ENCODE measurements around the gene SULF2.
"Not testable (repeated sequence)": the region's sequence is repeated elsewhere in the genome, so short reads cannot be mapped to it uniquely, and the experiment has no call there.

Gene SULF2

GRCh38 chr20:47804224-47804825 lies 19.0 kb upstream of the SULF2 start:
- DNase-seq = not testable (repeated sequence)

GRCh38 chr20:47802975-47803374 lies 17.7 kb upstream of the SULF2 start:
- DNase-seq = no peak

- DNase-seq = no peak
Observed at GRCh38 chr20:47802226-47802920, 17.1 kb upstream of the SULF2 start.

- DNase-seq = no peak
Observed at GRCh38 chr20:47801759-47802158, 16.5 kb upstream of the SULF2 start.

DNA sequence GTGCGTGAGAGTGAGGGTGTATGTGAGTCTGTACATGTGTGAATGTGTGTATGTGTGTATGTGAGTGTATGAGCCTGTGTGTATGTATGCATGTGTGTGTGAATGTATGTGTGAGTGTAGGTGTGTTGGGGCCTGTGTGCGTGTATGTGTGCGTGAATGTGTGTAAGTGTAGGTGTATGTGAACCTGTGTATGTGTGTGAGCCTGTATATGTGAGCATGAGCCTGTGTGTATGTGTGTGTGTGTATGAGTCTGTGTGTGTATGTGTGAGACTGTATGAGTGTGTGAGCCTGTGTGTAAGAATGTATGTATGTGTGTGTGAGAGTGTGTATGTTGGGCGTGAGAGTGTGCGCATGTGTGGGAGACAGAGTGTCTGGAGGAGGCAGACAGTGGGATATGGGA lies 15.8 kb upstream of the SULF2 start:
- no peak for DNase-seq

DNA sequence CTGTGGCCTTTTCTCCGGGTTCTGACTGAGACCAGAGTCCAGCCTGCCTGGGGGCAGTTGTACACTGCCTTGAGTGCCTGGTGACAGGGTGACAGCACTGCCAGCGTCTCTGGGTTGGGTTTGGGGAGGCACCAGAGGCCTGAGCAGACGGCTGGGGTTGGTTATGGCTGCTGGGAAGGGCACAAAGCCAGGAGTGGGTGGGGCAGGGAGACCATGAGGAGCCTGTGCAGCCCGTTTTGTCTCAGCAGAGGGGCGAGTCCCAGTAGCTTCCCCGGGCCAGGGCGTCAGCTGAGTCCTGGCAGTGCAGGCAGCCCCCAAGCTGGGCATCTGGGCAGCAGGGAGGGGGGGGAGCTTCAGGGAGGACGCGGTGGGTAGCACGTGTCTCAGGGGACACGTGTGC lies 15.3 kb upstream of the SULF2 start:
- no peak for DNase-seq

DNA sequence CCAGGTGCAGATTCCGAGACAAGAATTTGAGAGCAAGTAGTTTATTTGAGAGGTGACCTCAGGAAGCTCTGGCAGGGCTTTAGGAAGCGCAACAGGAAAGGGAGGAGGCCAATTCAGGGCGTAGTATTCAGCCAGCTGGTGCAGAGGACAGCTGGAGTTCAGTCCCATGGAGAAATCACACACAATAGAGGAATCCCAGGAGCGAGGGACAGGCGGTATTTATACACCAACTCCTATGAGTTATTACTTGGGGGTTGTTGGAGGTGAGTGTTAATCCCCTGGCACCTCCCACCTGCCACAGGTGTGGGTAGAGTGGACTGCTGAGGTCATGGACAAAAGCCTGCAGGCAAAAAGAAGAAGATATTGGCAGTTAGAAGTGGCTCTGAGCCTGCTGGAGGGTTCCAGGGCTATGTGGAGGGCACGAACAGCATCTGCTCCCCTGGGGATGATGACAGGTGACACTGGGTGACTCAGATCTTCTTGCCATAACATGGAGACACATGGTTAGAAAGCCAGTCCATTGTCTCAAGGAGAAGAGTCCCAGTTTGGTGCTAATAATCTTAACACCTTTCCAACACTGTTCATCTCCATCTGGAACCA lies 13.9 kb upstream of the SULF2 start:
- DNase-seq = no peak

DNA sequence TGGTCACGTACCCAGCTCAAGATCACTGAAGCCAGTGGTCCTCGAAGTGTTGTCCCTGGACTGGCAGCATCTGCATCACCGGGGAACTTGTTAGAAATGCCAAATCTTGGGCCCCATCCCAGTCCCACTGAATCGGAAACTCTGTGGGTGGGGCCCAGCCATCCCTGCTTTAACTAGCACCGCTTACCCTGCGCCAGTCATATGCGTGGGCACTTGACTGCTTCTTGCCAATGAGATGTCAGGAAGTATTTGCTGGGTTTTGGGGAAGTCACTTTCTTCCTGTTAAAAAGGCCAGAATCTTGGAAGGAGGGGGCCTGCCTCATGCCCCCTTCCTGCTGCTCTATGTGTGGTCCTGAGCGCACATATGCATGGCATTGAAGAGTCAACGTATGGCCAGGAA lies 11.7 kb upstream of the SULF2 start:
- no peak for DNase-seq

DNA sequence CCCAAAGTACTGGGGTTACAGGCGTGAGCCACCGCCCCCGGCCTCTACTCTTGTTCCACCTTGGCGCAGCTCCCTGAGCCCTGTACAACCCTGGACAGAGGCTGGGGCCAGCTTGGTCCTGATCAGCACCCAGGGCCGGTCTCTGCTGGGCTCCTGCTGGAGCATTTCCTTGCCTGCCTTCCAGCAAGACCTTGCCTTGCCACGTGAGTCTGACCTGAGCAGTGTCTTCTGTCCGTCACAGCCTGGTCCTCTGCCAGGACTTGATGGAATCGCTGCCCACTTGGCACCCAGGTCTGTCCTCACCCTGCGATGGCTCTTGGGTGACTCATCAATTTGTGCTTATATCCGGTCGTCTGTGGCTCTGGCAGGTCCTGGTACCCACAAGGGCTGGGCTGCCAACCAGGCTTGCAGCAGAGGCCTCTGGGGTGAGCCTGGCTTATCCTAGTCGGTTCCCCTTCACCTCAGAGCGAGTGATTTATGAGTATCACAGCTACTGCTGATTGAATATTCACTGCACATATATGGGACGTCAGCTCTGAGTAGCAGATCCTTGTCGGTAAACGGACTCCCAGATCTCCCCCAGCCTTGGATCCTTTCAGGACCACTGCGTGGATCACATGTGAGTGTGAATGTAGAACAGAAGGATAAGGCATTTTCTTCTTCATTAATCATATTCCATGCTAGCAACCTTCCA lies 10.1 kb upstream of the SULF2 start:
- no peak for DNase-seq

- not testable (repeated sequence) for DNase-seq
Observed at GRCh38 chr20:47794264-47794663, 9.0 kb upstream of the SULF2 start.

DNA sequence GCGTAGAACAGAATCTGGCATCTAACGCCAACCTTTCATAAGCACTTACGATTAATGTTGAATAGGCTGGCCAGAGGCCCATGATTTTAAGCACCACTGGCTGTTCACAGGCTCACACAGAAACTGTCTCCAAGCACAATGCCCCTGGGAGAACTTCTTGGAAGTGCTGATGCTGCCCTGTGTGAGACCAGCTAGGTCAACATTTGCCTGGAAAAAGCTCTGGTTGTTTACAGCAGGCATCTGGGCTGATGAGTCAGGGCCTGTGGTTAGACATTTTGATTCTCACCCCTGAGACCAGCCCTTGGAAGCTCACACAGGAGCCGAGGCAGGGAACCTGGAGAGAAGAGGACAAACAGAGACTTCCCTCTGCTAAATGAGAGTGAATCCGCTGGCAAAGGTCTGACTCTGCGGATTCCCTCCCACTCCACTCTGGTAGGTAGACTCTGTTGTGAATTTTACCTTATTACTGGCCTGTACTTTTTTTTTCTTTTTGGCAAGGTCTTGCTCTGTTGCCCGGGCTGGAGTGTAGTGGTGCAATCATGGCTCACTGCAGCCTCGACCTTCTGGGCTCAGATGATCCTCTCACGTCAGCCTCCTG lies 6.8 kb upstream of the SULF2 start:
- DNase-seq = no peak

DNA sequence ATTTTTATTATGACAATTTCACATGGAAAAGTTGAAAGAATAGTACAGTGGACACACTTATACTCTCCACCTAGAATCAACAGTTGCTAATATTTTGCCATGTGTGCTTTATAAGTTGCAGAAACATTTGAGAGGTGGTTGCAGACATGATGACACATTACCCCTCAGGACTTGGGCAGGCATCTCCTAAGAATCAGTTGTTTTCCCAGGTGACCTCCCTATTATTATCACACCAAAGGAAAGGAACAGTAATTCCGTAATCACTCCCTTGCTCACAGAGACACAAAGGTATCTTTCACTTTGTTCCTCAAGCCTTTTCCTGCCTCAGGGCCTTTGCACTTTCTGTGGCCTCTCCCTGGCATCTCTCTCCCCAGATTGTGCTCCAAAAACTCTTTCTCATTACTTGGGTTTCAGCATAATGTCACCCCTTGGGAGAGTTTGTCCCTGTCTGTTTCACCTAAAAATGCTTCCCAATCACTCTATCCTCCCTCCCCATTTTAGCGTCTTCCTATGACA lies 5.9 kb upstream of the SULF2 start:
- DNase-seq = no peak

GRCh38 chr20:47790580-47790965 lies 5.3 kb upstream of the SULF2 start:
- DNase-seq = no peak

DNA sequence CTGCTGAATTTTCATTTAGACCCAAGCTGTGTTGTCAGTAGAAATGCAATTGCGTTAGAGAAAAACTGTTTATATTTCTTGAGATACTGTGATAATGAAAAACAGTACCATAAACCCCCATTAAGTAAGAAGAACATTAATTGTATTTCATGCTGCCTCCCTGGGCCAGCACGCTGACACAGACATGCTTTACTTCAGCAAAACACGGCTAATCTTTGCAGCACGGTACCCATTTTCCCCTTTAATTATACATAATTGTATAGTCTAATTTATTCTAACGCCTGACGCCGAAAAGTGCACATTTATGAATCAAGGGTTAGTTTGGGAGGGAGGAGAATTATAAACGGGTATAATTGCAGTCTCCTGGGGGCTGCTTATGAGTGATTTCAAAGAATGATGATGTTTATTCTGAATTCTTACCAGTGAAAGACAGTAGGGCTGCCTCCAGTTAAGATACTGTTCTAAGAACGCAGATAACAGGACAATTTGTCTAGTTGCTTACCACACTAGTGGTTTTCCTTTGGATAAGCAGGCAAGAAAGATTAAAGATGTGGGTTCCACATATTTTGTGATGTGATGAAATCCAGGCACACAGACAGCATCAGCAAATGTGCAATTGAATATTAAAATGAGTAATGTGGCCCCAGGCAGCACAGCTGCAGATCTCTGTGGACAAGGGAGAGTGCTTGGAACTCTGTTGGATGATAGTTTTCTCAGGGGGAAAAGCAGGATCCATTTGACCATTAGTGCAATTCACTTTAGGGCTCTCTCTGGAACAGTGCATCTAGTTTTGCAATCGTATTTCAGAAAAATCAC lies 4.7 kb upstream of the SULF2 start:
- no peak for DNase-seq

DNA sequence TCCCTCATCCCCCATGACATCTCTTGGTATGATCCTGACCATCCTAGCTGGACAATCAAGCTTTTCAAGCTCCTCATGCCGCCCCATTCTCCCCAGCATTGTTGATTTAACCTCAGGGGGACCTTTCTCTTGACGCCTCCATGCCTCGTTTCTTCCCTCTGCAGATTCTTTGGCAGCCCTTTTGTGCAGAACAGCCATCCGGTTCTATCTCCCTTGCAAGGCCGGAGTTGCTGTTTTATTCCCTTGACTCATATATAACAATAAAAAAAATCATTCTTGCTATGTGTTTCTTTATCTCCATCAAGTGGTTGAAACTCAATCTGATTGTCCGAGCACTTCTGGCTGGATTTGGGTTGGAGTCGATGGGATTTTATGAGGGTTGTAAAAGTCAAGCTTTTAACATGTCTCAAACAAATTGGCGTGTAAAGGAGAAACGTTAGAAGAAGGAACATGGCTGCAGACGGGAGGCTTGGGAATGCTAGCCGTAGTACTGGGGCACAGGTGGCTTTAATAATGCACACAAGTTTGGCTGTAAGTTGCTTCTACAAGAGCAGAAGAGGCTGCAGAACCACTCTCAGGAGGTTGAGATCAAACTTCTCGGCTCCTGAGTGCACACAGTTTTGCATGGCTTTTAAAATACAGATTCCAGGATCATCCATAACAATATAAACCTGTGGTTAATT lies 3.9 kb upstream of the SULF2 start:
- DNase-seq = no peak

GRCh38 chr20:47788741-47789080 lies 3.4 kb upstream of the SULF2 start:
- DNase-seq = no peak

DNA sequence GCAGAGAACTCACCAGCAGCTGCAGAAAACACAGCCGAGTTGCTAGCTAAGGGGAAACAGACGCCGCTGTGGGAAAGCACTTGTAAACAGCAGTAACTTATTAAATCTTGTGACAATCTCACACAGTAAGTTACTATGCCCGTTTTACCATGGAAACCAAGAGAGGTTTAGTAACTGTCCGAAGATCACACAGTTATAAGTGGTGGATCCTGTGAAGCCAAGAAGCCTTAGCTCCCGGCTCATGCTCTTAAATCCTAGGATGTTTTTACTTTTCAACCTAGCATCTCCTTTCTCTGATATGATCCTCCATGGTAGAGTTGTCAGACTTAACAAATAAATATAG lies 1.5 kb upstream of the SULF2 start:
- DNase-seq = no peak

DNA sequence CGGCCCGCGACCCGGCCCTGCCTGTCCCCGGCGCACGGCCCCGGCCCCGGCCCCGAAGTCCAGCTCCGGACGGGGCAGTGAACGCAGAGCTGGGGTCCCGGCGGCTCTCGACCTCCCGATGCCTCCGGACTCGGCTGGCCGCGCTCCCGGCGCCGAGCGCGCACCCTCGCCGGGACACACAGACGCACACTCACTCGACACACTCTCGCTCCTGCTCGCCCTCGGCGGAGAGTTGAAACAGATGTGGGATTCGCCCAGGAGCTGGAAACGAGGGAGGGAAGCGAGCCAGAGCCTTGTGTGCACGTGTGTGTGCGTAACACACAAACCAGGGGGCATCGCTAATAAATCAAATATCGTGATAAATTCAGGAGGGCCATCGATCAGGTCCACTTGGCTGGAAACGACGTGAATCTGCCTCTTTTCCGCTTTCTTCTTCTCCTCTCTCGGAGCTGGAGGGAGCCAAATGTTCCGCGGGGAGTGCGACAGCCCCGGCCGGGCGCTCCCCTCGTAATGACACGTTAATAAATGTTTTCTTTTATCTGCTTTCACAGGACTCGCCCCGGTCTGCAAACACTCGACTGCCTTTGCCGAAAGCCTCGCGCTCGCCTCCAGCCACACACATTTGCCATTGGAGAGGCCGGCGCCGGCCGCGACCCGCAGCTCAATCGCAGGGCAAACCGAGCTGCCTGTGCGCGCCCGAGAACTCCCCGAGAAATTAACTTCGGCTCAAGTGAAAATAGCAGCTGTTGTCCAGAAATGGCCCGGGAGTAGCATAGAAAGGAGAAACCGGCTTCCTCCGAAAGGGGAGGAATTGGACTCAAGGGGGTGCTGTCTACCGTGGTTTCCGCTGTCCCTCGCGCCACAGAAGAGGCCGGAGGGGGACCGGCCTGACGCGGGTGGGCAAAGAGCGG lies 828 bp upstream of the SULF2 start:
- no peak for DNase-seq

DNA sequence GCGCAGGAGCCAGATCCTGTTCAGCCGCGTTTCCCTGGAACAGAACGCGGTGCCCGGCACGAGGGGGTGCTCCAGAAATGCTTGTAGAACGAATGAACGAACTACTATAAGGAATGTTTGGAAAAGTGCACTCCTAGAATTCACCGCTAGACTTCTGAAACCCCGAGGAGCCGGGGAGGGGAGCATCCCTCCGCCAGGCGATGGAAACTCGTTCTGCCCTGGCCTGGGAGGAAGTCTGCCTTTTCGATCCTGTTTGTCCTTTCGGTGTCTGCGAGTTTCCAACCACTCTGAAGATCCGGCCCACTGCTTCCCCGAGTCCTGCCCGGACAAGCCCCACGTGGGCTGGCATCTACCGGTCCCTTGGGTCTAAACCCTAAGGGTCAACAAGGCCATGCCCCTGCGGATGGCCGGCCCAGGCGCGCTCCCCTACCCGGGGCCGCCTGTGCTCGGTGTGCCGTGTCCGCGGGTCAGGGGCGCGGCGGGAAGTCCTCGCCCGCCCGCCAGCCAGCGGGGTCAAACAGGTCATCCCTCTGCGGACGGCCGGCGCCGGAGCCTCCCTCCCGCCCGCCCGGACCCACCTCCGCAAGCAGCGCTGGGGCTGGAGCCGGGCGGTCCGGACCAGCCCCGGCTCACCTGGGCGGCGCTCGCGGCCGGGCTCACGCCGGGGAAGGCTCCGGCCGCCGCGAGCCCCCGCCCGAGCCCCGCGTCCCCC lies 526 bp downstream of the SULF2 start:
- no peak for DNase-seq
